Measurements from ENCODE around the gene PNLDC1.
"Not testable (repeated sequence)": the region's sequence is repeated elsewhere in the genome, so short reads cannot be mapped to it uniquely, and the experiment has no call there.

The PNLDC1 gene

GRCh38 chr6:159788276-159788675 is 11.8 kb upstream of the PNLDC1 start:
- DNase-seq, result no peak

- DNase-seq, result peak; percentile 18
These were observed 11.2 kb upstream of the PNLDC1 start for GRCh38 chr6:159788753-159789376.

- DNase-seq, result peak; percentile 100
These were observed 10.5 kb upstream of the PNLDC1 start, which contains the start of gene TCP1 for GRCh38 chr6:159789377-159790148. TCP1 (minus strand) TSS chr6:159789602; CDS start chr6:159789468, 134 bp downstream.

- DNase-seq, result peak; percentile 99
These were observed 9.7 kb upstream of the PNLDC1 start, which contains the start of gene MRPL18 for GRCh38 chr6:159790149-159790955. MRPL18 (plus strand) TSS chr6:159790467; CDS start chr6:159790588, 121 bp downstream.

- no peak for DNase-seq
These were observed 9.0 kb upstream of the PNLDC1 start for GRCh38 chr6:159790956-159791598.

GRCh38 chr6:159794976-159795375 is 5.1 kb upstream of the PNLDC1 start:
- not testable (repeated sequence) for DNase-seq

GRCh38 chr6:159797554-159797953 is 2.5 kb upstream of the PNLDC1 start:
- DNase-seq, result no peak

GRCh38 chr6:159801935-159802334 is 1.9 kb downstream of the PNLDC1 start:
- DNase-seq, result no peak

- DNase-seq, result no peak
These were observed 4.4 kb downstream of the PNLDC1 start for GRCh38 chr6:159804504-159804903.

GRCh38 chr6:159805440-159806020 is 5.5 kb downstream of the PNLDC1 start:
- no peak for DNase-seq

GRCh38 chr6:159806021-159806458 is 6.0 kb downstream of the PNLDC1 start:
- no peak for DNase-seq

GRCh38 chr6:159807150-159807858 is 7.2 kb downstream of the PNLDC1 start:
- no peak for DNase-seq

GRCh38 chr6:159808647-159809046 is 8.6 kb downstream of the PNLDC1 start:
- DNase-seq, result no peak

GRCh38 chr6:159809149-159809548 is 9.1 kb downstream of the PNLDC1 start:
- DNase-seq, result no peak

- no peak for DNase-seq
These were observed 13.7 kb downstream of the PNLDC1 start for GRCh38 chr6:159813781-159814180.

- no peak for DNase-seq
These were observed 15.3 kb downstream of the PNLDC1 start for GRCh38 chr6:159815410-159815809.

GRCh38 chr6:159816775-159817174 is 16.7 kb downstream of the PNLDC1 start:
- not testable (repeated sequence) for DNase-seq

- no peak for DNase-seq
These were observed 18.1 kb downstream of the PNLDC1 start for GRCh38 chr6:159817951-159818739.

GRCh38 chr6:159819098-159819497 is 19.0 kb downstream of the PNLDC1 start:
- no peak for DNase-seq

GRCh38 chr6:159819932-159820640 is 20.0 kb downstream of the PNLDC1 start:
- DNase-seq, result no peak

All from fibroblast of skin of scalp (primary cell).